Left forelimb (tissue), 1 donor: ENCODE results near the gene DDX39A.
"Not testable (repeated sequence)": the region's sequence is repeated elsewhere in the genome, so short reads cannot be mapped to it uniquely, and the experiment has no call there.

ENCODE experiments used
- DNase-seq: peaks from one replicate; pipeline ENCODE4 v3.0.0-alpha.2; 2018; ENCODE audit warnings: low spot score

The DDX39A gene

GRCh38 chr19:14385492-14385891, 33.6 kb downstream of the DDX39A start:
- no peak for DNase-seq

- no peak for DNase-seq
These were observed 35.2 kb downstream of the DDX39A start for GRCh38 chr19:14383661-14384555.

GRCh38 chr19:14381689-14382474, 37.3 kb downstream of the DDX39A start:
- no peak for DNase-seq

GRCh38 chr19:14379294-14380065, 39.7 kb downstream of the DDX39A start:
- no peak for DNase-seq

GRCh38 chr19:14378890-14379289, 40.3 kb downstream of the DDX39A start:
- DNase-seq, result no peak

- DNase-seq, result no peak
These were observed 41.2 kb downstream of the DDX39A start for GRCh38 chr19:14377883-14378328.

- no peak for DNase-seq
These were observed 43.4 kb downstream of the DDX39A start for GRCh38 chr19:14375582-14376291.

GRCh38 chr19:14375055-14375581, 44.0 kb downstream of the DDX39A start:
- DNase-seq, result no peak

- DNase-seq, result not testable (repeated sequence)
These were observed 44.8 kb downstream of the DDX39A start for GRCh38 chr19:14374313-14374712.

GRCh38 chr19:14372384-14373077, 46.6 kb downstream of the DDX39A start:
- DNase-seq, result not testable (repeated sequence)

- no peak for DNase-seq
These were observed 47.8 kb downstream of the DDX39A start for GRCh38 chr19:14371301-14371821.

- no peak for DNase-seq
These were observed 48.2 kb downstream of the DDX39A start for GRCh38 chr19:14370940-14371280.

- no peak for DNase-seq
These were observed 48.8 kb downstream of the DDX39A start for GRCh38 chr19:14370169-14370939.

GRCh38 chr19:14369399-14370168, 49.6 kb downstream of the DDX39A start:
- no peak for DNase-seq

GRCh38 chr19:14368011-14368513, 51.1 kb downstream of the DDX39A start:
- no peak for DNase-seq

- DNase-seq, result no peak
These were observed 52.1 kb downstream of the DDX39A start for GRCh38 chr19:14367016-14367415.

GRCh38 chr19:14366529-14366928, 52.6 kb downstream of the DDX39A start:
- no peak for DNase-seq

GRCh38 chr19:14364098-14364443, 55.1 kb downstream of the DDX39A start:
- DNase-seq, result not testable (repeated sequence)
